ENCODE measurements around the gene FEV.

The FEV gene

GRCh38 chr2:219022616-219023015, 37.6 kb upstream of the FEV start:
- in situ Hi-C loops (cut with MboI; ENCODE audit: low pct_unique_long_range_greater_than_20kb, low sequenced_read_pairs, unreplicated experiment) = no loop called here
- no peak for TF ChIP-seq CTCF (IDR thresholded peaks at IDR 0.05; ENCODE audit: extremely low read depth, insufficient read depth, missing control alignments)
- no peak for DNase-seq (ENCODE audit: low spot score)

- no peak for DNase-seq (ENCODE audit: low spot score)
- no peak for TF ChIP-seq CTCF (IDR thresholded peaks at IDR 0.05; ENCODE audit: extremely low read depth, insufficient read depth, missing control alignments)
- in situ Hi-C loops (cut with MboI; ENCODE audit: low pct_unique_long_range_greater_than_20kb, low sequenced_read_pairs, unreplicated experiment) = no loop called here
Measured at GRCh38 chr2:219022041-219022440, 37.1 kb upstream of the FEV start.

GRCh38 chr2:219021591-219021990, 36.6 kb upstream of the FEV start:
- DNase-seq (ENCODE audit: low spot score) = no peak
- in situ Hi-C loops (cut with MboI; ENCODE audit: low pct_unique_long_range_greater_than_20kb, low sequenced_read_pairs, unreplicated experiment) = no loop called here

GRCh38 chr2:219020604-219021365, 35.8 kb upstream of the FEV start:
- no peak for DNase-seq (ENCODE audit: low spot score)
- TF ChIP-seq CTCF (IDR thresholded peaks at IDR 0.05; ENCODE audit: extremely low read depth, insufficient read depth, missing control alignments) = no peak
- in situ Hi-C loops (cut with MboI; ENCODE audit: low pct_unique_long_range_greater_than_20kb, low sequenced_read_pairs, unreplicated experiment) = no loop called here

More at GRCh38 chr2:219021591-219021990, 36.6 kb upstream of the FEV start:
- TF ChIP-seq CTCF (IDR thresholded peaks at IDR 0.05; ENCODE audit: extremely low read depth, insufficient read depth, missing control alignments) = no peak

- no peak for DNase-seq (ENCODE audit: low spot score)
- in situ Hi-C loops (cut with MboI; ENCODE audit: low pct_unique_long_range_greater_than_20kb, low sequenced_read_pairs, unreplicated experiment) = no loop called here
Measured at GRCh38 chr2:219019436-219019835, 34.5 kb upstream of the FEV start.

GRCh38 chr2:219018726-219019125, 33.7 kb upstream of the FEV start:
- DNase-seq (ENCODE audit: low spot score) = no peak
- in situ Hi-C loops (cut with MboI; ENCODE audit: low pct_unique_long_range_greater_than_20kb, low sequenced_read_pairs, unreplicated experiment) = no loop called here
- TF ChIP-seq CTCF (IDR thresholded peaks at IDR 0.05; ENCODE audit: extremely low read depth, insufficient read depth, missing control alignments) = no peak

More at GRCh38 chr2:219019436-219019835, 34.5 kb upstream of the FEV start:
- TF ChIP-seq CTCF (IDR thresholded peaks at IDR 0.05; ENCODE audit: extremely low read depth, insufficient read depth, missing control alignments) = no peak
